Measurements from ENCODE around the gene MRLN. TPM values are rescaled to one million over a fixed set of nuclear protein-coding genes. Genes with fewer than 3 reads are reported as not detected.

MRLN gene
- total and polyA plus RNA-seq, 2 of the 4 experiments (the other 2 are of a cell fraction), result not detected

DNA sequence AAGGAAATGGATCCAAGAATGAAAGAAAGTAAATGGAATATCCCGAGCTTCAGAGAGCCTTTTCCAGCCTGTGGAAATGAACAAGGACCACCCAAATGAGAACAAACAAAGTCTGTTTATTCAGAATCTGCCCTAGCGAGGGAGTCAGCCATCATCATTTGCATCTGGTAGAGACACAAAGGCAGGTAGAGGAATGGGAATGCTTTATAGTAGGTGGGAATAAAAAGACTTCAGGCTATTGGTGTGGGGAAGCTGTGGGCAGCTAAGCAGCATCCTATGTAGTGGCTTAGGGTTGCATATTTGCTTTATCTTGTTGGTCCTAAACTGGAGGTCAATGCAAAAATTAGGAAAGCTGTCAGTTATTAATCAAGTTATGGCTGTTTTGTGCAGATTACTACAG, 9.2 kb upstream of the MRLN start:
- H3K4me2 ChIP-seq (ENCODE audit: low read depth, low read length), result no peak overlapping the region
- no peak overlapping the region for H2AK5ac ChIP-seq (ENCODE audit: low read depth, low read length)
- H3K18ac ChIP-seq (ENCODE audit: low read depth, low read length), result no peak overlapping the region
- DNase-seq (no peak), ATAC-seq (ENCODE audit: low read depth) (no peak)
- no peak overlapping the region for H3K4ac ChIP-seq (ENCODE audit: low read depth, low read length)
- H3K79me1 ChIP-seq (ENCODE audit: low read depth in 1 of 2, low read length in 2 of 2), result no peaks in the 10 kb centered on the region
- CTCF ChIA-PET, result no interaction called here
- no peaks in the 10 kb centered on the region for H3K36me3 ChIP-seq (ENCODE audit: control insufficient read depth, insufficient read depth, low read length)
- in situ Hi-C loops (cut with MboI; ENCODE audit: low sequenced_read_pairs) (no loop called here), dilution Hi-C loops (cut with HindIII; ENCODE audit: low sequenced_read_pairs, unreplicated experiment) (no loop called here), intact Hi-C loops (cut with micrococcal nuclease) (no loop called here)
- no peaks in the 10 kb centered on the region for H4K20me1 ChIP-seq (ENCODE audit: insufficient read depth, low read length)
- no peak overlapping the region for H2AFZ ChIP-seq (replicated peaks; ENCODE audit: low read length, poor library complexity)
- no peak overlapping the region for H3K23ac ChIP-seq (ENCODE audit: low read depth, low read length)
- no peak overlapping the region for H2BK20ac ChIP-seq (ENCODE audit: low read depth, low read length)
- no peak overlapping the region for H4K91ac ChIP-seq (ENCODE audit: insufficient read depth, low read depth, low read length)
- peaks cover 2% of the 10 kb centered on the region; the same call in 1 of the 2 replicates for H3K27me3 ChIP-seq (ENCODE audit: control insufficient read depth, insufficient read depth, low read length)
- H4K5ac ChIP-seq (ENCODE audit: low read depth, low read length), result no peak overlapping the region
- no peaks in the 10 kb centered on the region for H3K9me3 ChIP-seq (ENCODE audit: control insufficient read depth, insufficient read depth, low read length)
- H3K4me3 ChIP-seq (ENCODE audit: insufficient read depth, low read depth, low read length), result no peak overlapping the region
- H3K56ac ChIP-seq (ENCODE audit: extremely low read depth, insufficient read depth, low read length), result no peak overlapping the region
- no peak overlapping the region for H4K8ac ChIP-seq (ENCODE audit: low read depth in 2 of 2, low read length in 2 of 2)
- H2BK120ac ChIP-seq (ENCODE audit: low read depth, low read length), result no peak overlapping the region
- H2AK9ac ChIP-seq (replicated peaks; ENCODE audit: low read depth, low read length, poor library complexity), result no peak overlapping the region
- POLR2A ChIA-PET (ENCODE audit: unreplicated experiment), result no interaction called here
- H3K9ac ChIP-seq (ENCODE audit: low read depth, low read length), result no peak overlapping the region
- H3K14ac ChIP-seq (replicated peaks; ENCODE audit: low read depth, low read length), result no peak overlapping the region
- TF ChIP-seq MAZ (IDR thresholded peaks at IDR 0.05; ENCODE audit: borderline replicate concordance, low read depth, low read length), result no peak
- TF ChIP-seq MXI1 (IDR thresholded peaks at IDR 0.05; ENCODE audit: borderline replicate concordance, low read depth, low read length), result no peak
- TF ChIP-seq SMC3 (IDR thresholded peaks at IDR 0.05; ENCODE audit: low read depth, low read length), result no peak
- TF ChIP-seq, protein P1, sequence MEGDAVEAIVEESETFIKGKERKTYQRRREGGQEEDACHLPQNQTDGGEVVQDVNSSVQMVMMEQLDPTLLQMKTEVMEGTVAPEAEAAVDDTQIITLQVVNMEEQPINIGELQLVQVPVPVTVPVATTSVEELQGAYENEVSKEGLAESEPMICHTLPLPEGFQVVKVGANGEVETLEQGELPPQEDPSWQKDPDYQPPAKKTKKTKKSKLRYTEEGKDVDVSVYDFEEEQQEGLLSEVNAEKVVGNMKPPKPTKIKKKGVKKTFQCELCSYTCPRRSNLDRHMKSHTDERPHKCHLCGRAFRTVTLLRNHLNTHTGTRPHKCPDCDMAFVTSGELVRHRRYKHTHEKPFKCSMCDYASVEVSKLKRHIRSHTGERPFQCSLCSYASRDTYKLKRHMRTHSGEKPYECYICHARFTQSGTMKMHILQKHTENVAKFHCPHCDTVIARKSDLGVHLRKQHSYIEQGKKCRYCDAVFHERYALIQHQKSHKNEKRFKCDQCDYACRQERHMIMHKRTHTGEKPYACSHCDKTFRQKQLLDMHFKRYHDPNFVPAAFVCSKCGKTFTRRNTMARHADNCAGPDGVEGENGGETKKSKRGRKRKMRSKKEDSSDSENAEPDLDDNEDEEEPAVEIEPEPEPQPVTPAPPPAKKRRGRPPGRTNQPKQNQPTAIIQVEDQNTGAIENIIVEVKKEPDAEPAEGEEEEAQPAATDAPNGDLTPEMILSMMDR (conservative IDR thresholded peaks at IDR 0.05; ENCODE audit: low read depth, low read length), result no peak
- TF ChIP-seq RAD21 (IDR thresholded peaks at IDR 0.05; ENCODE audit: low read length), result no peak
- TF ChIP-seq, protein P2, sequence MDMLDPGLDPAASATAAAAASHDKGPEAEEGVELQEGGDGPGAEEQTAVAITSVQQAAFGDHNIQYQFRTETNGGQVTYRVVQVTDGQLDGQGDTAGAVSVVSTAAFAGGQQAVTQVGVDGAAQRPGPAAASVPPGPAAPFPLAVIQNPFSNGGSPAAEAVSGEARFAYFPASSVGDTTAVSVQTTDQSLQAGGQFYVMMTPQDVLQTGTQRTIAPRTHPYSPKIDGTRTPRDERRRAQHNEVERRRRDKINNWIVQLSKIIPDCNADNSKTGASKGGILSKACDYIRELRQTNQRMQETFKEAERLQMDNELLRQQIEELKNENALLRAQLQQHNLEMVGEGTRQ (IDR thresholded peaks at IDR 0.05; ENCODE audit: low read depth, low read length), result no peak
- no peak for TF ChIP-seq POLR2A (IDR thresholded peaks at IDR 0.05; ENCODE audit: low read depth, low read length)
- TF ChIP-seq RCOR1 (IDR thresholded peaks at IDR 0.05; ENCODE audit: insufficient replicate concordance, low read length), result no peak
- BruUV-seq (replicated peaks), result no TSS peak
- H2BK5ac ChIP-seq (ENCODE audit: low read depth, low read length, poor library complexity, severe bottlenecking), result no peak overlapping the region
- WGBS, 2 experiments (ENCODE audit: extremely low coverage in 2 of 2, insufficient read length in 1 of 2), result no CpG with 5 or more reads among the region's 2 CpGs
- H3K4me1 ChIP-seq (ENCODE audit: control insufficient read depth, insufficient read depth, low read length), result peaks cover 2% of the 10 kb centered on the region; the same call in 1 of the 2 replicates
- H2BK15ac ChIP-seq (ENCODE audit: low read depth, low read length), result no peak overlapping the region
- no peaks in the 10 kb centered on the region for H3K9me1 ChIP-seq (ENCODE audit: insufficient read depth, low read length)
- H3K27ac ChIP-seq (ENCODE audit: insufficient read depth, low read length), result no peak overlapping the region
